ENCODE measurements around the gene VSNL1.

GRCh38 chr2:17649026-17649425 lies 108.5 kb downstream of the VSNL1 start:
- TF ChIP-seq CTCF (IDR thresholded peaks at IDR 0.05) (no peak), POLR2A (IDR thresholded peaks at IDR 0.05) (no peak)

All from body of pancreas (tissue), 4 donors.